Thoracic aorta (tissue), 2 donors: ENCODE measurements around the gene CDRT4. TPM values are rescaled to one million over a fixed set of nuclear protein-coding genes. Genes with fewer than 3 reads are reported as not detected.

Experiments used
- ATAC-seq: fragments of 150-250 bp; one replicate; pipeline ENCODE4 v1.8.0; 2017; ENCODE audit warnings: low read depth; ENCODE audit not compliant: insufficient number of reproducible peaks, low FRiP score
- DNase-seq: peaks from one replicate; pipeline ENCODE4 v3.0.0-alpha.2; 2020; ENCODE audit warnings: low spot score
- H3K27ac ChIP-seq, 2 donors: fragments of 200-600 bp; sonication (generic); 1 replicate in 1 of 2; 2 replicates in 1 of 2; pipeline ENCODE4 v1.5.1; 2016; ENCODE audit warnings: mild to moderate bottlenecking in 2 of 2, moderate library complexity in 2 of 2
- H3K27me3 ChIP-seq: fragments of 200-600 bp; sonication (generic); replicated peaks from 2 replicates; pipeline ENCODE4 v1.6.0; 2016; ENCODE audit warnings: mild to moderate bottlenecking; ENCODE audit not compliant: insufficient read depth
- H3K36me3 ChIP-seq: fragments of 200-600 bp; sonication (generic); one replicate; pipeline ENCODE4 v1.5.1; 2016
- H3K4me1 ChIP-seq, 2 donors: fragments of 200-600 bp; sonication (generic); 1 replicate in 1 of 2; 2 replicates in 1 of 2; pipeline versions ENCODE4 v1.5.1 to v1.6.0; 2016; ENCODE audit warnings: low read depth in 2 of 2, mild to moderate bottlenecking in 1 of 2; ENCODE audit not compliant: control insufficient read depth in 1 of 2
- H3K4me3 ChIP-seq: fragments of 200-600 bp; sonication (generic); 2 replicates; pipeline ENCODE4 v1.5.1; 2016; ENCODE audit warnings: mild to moderate bottlenecking
- H3K9me3 ChIP-seq: fragments of 200-600 bp; sonication (generic); 2 replicates; pipeline ENCODE4 v1.5.1; 2016
- total RNA-seq, 2 donors: library from RNA; depleted of rRNA; stranded (reverse); fragments of >200 nt; gene quantifications; one replicate each; pipeline versions ENCODE4 v1.1.0 to v1.2.3, GENCODE V29; 2016
- TF ChIP-seq, protein P1 (sequence below): fragments of 200-600 bp; sonication (generic); IDR thresholded peaks from one replicate; pipeline ENCODE4 v1.5.1; 2019; ENCODE audit warnings: antibody characterized with exemption

The CDRT4 gene
- total RNA-seq, 2 donors from 2014 or later = 13.5 to 22.2 TPM

DNA sequence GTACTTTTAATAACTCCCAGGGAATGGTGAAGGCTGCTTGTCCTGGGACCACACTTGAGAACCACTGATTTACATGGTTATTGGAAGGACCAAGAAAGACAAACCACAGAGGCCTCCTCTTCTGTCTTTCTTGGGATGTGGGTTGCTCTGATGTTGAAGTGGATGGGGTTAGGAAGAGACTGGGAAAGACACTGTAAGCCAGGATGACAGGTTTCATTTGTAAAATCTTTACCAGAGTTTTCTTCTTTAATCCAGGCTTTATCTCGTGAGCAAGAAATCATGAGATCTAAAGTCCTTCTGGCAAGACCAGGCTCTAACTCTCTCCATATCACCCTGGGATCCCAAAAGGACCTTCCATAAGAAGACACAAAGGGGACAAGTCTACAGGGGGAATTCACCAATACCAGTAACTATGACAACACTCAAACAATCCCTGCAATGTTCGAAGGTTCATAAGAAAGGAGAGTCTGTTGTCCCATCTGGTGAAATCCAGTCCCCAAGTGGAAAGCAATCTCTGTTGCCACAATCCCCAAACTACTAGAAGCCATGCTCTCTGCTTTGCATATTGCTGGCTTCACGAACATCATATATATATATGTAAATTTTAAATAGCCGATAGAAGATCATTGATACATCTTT, 44.8 kb upstream of the CDRT4 start:
- ATAC-seq (no peak), DNase-seq (no peak)
- H3K27ac ChIP-seq = peak overlapping the region; percentile 76 to 86
- H3K36me3 ChIP-seq = peaks cover 6% of the 10 kb centered on the region
- no peak overlapping the region for H3K4me3 ChIP-seq
- peaks cover 42 to 70% of the 10 kb centered on the region in 2 donors for H3K4me1 ChIP-seq
- H3K27me3 ChIP-seq = no peaks in the 10 kb centered on the region
- TF ChIP-seq, protein P1, sequence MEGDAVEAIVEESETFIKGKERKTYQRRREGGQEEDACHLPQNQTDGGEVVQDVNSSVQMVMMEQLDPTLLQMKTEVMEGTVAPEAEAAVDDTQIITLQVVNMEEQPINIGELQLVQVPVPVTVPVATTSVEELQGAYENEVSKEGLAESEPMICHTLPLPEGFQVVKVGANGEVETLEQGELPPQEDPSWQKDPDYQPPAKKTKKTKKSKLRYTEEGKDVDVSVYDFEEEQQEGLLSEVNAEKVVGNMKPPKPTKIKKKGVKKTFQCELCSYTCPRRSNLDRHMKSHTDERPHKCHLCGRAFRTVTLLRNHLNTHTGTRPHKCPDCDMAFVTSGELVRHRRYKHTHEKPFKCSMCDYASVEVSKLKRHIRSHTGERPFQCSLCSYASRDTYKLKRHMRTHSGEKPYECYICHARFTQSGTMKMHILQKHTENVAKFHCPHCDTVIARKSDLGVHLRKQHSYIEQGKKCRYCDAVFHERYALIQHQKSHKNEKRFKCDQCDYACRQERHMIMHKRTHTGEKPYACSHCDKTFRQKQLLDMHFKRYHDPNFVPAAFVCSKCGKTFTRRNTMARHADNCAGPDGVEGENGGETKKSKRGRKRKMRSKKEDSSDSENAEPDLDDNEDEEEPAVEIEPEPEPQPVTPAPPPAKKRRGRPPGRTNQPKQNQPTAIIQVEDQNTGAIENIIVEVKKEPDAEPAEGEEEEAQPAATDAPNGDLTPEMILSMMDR = no peak
- no peaks in the 10 kb centered on the region for H3K9me3 ChIP-seq

DNA sequence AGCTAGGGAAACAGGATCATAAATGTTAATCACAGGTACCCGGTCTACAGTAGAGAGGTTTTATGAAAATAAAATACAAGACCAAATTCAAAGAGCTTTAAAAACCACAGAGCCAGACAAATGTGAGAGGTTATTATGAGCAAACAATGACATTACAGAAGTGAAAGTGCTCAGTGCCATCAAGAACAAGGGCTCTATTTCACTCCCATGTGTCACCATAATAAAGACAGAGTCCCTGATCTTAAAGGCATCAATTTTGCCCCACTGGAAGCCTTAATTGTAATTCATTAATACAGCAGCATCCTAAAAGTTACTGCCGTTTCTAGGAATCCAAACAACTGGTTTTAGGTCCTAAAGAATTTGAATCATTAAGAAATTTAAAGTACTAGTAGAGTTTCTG, 43.7 kb upstream of the CDRT4 start:
- Histone ChIP-seq H3K27me3 (no peaks in the 10 kb centered on the region), H3K9me3 (no peaks in the 10 kb centered on the region), H3K27ac (peak overlapping the region; percentile 76 to 86), H3K4me3 (no peak overlapping the region), H3K36me3 (peaks cover 2% of the 10 kb centered on the region), H3K4me1 (peaks cover 42 to 70% of the 10 kb centered on the region in 2 donors)
- ATAC-seq = no peak
- no peak for DNase-seq
- TF ChIP-seq, protein P1 = no peak

DNA sequence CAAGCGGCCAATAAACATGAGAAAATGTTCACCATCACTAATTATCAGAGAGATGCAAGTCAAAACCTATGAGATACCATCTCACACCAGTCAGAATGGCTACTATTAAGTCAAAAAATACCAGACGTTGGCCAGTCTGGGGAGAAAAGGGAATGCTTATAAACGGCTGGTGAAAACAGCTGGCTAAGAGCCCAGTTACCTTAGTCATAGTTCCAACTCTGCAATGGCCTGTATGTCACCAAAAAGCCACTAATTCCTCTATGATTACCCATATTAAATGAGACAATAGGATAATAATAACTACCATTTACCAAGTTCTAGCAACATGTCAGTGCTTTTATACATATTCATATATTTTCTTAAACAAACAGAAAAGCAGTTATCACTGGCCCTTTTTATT, 42.9 kb upstream of the CDRT4 start:
- H3K27me3 ChIP-seq = no peaks in the 10 kb centered on the region
- ATAC-seq = peak; percentile 82
- peak overlapping the region; percentile 76 to 86 for H3K27ac ChIP-seq

DNA sequence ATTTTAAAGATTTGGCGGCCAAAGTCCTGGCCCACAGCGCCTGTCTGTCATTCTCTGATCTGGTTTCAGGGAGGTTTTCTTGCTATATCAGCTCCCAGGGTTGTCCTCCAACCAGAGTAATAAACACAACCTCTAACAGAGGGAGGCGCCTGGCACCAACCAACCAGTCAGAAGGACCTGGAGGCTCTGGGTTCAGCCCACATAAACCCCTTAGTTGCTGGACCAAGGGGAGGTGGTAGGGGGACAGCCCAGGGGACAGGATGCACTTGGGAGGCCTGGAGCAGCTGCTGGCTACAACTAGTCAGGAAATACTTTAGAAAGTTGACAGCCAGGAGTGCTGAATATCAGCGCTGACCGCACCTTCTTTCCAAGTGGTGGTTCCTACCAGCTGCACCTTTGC, 41.7 kb upstream of the CDRT4 start:
- Histone ChIP-seq H3K4me3 (no peak overlapping the region), H3K9me3 (no peaks in the 10 kb centered on the region), H3K27me3 (no peaks in the 10 kb centered on the region), H3K27ac (peak overlapping the region; percentile 76 to 86), H3K36me3 (no peaks in the 10 kb centered on the region), H3K4me1 (peaks cover 40 to 64% of the 10 kb centered on the region in 2 donors)
- TF ChIP-seq, protein P1 = no peak
- no peak for ATAC-seq
- no peak for DNase-seq

More for the DNA sequence above, 42.9 kb upstream of the CDRT4 start:
- H3K4me3 ChIP-seq = no peak overlapping the region
- DNase-seq = peak; percentile 28
- H3K9me3 ChIP-seq = no peaks in the 10 kb centered on the region
- H3K4me1 ChIP-seq = peaks cover 42 to 70% of the 10 kb centered on the region in 2 donors
- H3K36me3 ChIP-seq = no peaks in the 10 kb centered on the region
- TF ChIP-seq, protein P1 = no peak

DNA sequence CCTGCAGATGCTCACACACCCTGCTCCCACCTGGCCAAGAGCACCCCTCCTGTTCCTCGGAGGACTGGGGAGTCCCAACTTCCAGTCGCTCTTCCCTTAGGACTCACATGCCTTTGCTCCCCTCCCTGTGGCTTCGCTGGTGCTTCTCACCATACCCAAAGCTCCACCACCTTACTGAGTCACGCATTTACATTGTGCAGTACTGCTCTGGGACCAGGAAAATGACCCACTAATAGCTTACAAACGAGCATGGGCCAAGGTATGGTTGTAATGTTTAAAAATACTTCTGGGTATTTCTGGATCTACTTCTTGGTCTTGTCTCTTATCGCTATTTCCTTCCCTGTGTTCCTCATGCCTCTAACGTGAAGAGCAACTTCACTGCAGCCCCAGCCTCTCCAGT, 41.0 kb upstream of the CDRT4 start:
- no peaks in the 10 kb centered on the region for H3K9me3 ChIP-seq
- H3K4me1 ChIP-seq = peaks cover 33 to 58% of the 10 kb centered on the region in 2 donors
- no peaks in the 10 kb centered on the region for H3K27me3 ChIP-seq
- no peak for ATAC-seq
- no peaks in the 10 kb centered on the region for H3K36me3 ChIP-seq
- peak overlapping the region; percentile 76 to 86 for H3K27ac ChIP-seq
- peak overlapping the region; percentile 12 for H3K4me3 ChIP-seq
- TF ChIP-seq, protein P1 = no peak
- no peak for DNase-seq
